Measurements from ENCODE around the gene OGG1. TPM values are rescaled to one million over a fixed set of nuclear protein-coding genes. Genes with fewer than 3 reads are reported as not detected.
A peak's percentile ranks its signal among the peaks of the same experiment; 100 is the strongest.

OGG1 gene
- polyA plus RNA-seq, 1 experiment: 40.9 TPM

DNA sequence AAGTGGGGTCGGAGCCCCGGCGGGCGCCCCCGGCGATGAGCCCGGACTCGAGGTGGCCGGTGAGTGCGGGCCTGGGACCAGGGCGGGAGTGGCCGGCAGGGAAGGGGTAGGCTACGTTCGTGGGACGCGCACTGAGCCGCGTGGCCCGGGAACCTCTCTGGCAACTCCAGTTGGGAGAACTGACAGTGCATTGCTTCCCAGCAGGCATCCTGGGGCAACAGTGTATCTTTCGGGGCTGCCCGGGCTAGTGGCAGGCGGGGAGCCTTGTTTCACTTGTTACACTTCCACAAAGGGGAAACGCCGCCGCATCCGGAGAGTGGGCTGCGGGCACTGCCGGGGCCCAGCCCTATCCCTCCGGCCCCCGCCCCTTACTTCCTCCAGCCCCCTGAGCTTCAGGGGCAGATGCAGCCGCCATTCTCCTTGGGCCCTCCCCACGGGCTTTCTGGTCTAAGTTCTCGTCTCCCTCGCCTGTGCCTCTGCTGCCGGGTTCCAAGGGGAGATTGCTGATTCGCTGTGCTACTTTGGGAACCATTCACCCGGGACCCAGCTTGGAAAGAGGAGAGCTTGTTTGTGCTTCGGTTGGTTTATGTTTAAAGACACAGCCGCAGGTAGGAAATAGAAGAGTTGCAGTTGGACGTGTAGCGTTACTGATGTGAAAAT lies 17.5 kb upstream of the OGG1 start:
- Histone ChIP-seq H3K4me3 (ENCODE audit: low read depth, low read length) (peak overlapping the region; percentile 93), H3K27me3 (ENCODE audit: control insufficient read depth, insufficient read depth, low read length) (no peaks in the 10 kb centered on the region), H3K36me3 (ENCODE audit: control insufficient read depth, insufficient read depth, low read length) (peaks cover 14% of the 10 kb centered on the region)
- DNase-seq (ENCODE audit: low read depth): no peak
- TF ChIP-seq, protein P1, sequence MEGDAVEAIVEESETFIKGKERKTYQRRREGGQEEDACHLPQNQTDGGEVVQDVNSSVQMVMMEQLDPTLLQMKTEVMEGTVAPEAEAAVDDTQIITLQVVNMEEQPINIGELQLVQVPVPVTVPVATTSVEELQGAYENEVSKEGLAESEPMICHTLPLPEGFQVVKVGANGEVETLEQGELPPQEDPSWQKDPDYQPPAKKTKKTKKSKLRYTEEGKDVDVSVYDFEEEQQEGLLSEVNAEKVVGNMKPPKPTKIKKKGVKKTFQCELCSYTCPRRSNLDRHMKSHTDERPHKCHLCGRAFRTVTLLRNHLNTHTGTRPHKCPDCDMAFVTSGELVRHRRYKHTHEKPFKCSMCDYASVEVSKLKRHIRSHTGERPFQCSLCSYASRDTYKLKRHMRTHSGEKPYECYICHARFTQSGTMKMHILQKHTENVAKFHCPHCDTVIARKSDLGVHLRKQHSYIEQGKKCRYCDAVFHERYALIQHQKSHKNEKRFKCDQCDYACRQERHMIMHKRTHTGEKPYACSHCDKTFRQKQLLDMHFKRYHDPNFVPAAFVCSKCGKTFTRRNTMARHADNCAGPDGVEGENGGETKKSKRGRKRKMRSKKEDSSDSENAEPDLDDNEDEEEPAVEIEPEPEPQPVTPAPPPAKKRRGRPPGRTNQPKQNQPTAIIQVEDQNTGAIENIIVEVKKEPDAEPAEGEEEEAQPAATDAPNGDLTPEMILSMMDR (IDR thresholded peaks at IDR 0.05; ENCODE audit: insufficient read depth, low read depth, low read length): no peak
- CTCF ChIA-PET: interaction anchor here (0.6 to 4.5 kb wide), 4 partner anchors 17 to 379 kb away, joined by 3 to 22 read pairs (median 3); partner anchors contain the start of gene OGG1
- POLR2A ChIA-PET: interaction anchor here (0.7 kb wide), 1 partner anchor 22 kb away, joined by 3 read pairs; no protein-coding TSS in a partner anchor

DNA sequence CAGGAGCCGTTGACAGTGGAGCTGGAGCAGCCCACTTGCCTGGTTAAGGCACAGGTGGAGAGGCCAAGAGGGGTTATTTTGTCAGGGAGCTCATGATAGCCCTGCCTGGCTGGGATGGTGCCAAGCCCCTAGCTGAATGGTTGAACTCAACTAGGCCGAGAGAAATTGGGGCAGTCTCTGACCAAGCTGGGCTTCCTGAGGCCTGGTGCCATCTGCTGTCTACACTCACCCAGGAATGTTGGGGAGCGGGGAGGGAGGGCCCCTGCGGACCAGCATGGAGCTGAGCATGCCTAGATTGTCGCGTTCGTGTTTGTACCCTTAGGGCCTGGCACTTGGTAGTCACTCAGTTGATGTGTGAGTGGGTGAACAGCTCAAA lies 17.0 kb upstream of the OGG1 start:
- ChIA-PET POLR2A (interaction anchor here (0.7 kb wide), 1 partner anchor 22 kb away, joined by 3 read pairs; no protein-coding TSS in a partner anchor), CTCF (interaction anchor here (0.9 to 4.5 kb wide), 5 partner anchors 11 to 379 kb away, joined by 3 to 22 read pairs (median 4); partner anchors contain the start of gene OGG1)
- Histone ChIP-seq H3K27me3 (ENCODE audit: control insufficient read depth, insufficient read depth, low read length) (no peaks in the 10 kb centered on the region), H3K4me3 (ENCODE audit: low read depth, low read length) (peak overlapping the region; percentile 93), H3K36me3 (ENCODE audit: control insufficient read depth, insufficient read depth, low read length) (peaks cover 15% of the 10 kb centered on the region)
- DNase-seq (ENCODE audit: low read depth): no peak
- TF ChIP-seq, protein P1 (IDR thresholded peaks at IDR 0.05; ENCODE audit: insufficient read depth, low read depth, low read length): 0 out of 2 replicates have a peak, but pooled peaks have one; percentile 8

DNA sequence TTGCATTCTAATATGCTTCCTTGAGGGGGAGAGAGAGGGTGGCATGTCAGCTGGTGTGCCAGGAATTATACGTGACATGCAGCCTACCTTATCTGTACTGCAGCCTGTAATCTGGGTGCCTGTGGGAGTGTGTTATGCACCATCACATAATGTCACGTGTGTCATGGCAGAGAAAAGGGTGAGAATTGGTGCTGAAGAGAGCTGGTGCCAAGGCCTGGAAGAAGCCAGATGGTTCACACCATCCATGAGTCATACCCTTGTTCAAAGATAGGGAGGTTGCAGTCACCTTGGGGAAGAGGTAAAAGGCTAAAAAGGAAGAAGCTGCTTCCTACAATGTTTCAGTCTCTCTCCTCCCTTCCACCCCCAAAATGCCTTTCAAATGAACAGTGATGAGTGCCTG lies 12.9 kb upstream of the OGG1 start:
- POLR2A ChIA-PET: no interaction called here
- TF ChIP-seq, protein P1 (IDR thresholded peaks at IDR 0.05; ENCODE audit: insufficient read depth, low read depth, low read length): no peak
- CTCF ChIA-PET: no interaction called here
- no peak for DNase-seq (ENCODE audit: low read depth)
- Histone ChIP-seq H3K36me3 (ENCODE audit: control insufficient read depth, insufficient read depth, low read length) (peaks cover 38% of the 10 kb centered on the region), H3K27me3 (ENCODE audit: control insufficient read depth, insufficient read depth, low read length) (no peaks in the 10 kb centered on the region), H3K4me3 (ENCODE audit: low read depth, low read length) (no peak overlapping the region)

DNA sequence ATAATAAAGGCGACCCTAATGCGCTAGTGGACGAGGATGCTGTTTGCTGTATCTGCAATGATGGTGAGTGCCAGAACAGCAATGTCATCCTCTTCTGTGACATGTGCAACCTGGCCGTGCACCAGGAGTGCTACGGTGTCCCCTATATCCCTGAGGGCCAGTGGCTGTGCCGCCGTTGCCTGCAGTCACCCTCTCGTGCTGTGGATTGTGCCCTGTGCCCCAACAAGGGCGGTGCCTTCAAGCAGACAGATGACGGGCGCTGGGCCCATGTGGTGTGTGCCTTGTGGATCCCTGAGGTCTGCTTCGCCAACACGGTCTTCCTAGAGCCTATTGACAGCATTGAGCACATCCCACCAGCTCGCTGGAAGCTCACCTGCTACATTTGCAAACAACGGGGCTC lies 10.6 kb upstream of the OGG1 start:
- peaks cover 54% of the 10 kb centered on the region for H3K36me3 ChIP-seq (ENCODE audit: control insufficient read depth, insufficient read depth, low read length)
- ChIA-PET CTCF (interaction anchor here (1.3 to 1.8 kb wide), 2 partner anchors 9 to 24 kb away, joined by 3 to 6 read pairs; no protein-coding TSS in a partner anchor), POLR2A (no interaction called here)
- DNase-seq (ENCODE audit: low read depth): no peak
- no peaks in the 10 kb centered on the region for H3K27me3 ChIP-seq (ENCODE audit: control insufficient read depth, insufficient read depth, low read length)
- TF ChIP-seq, protein P1 (IDR thresholded peaks at IDR 0.05; ENCODE audit: insufficient read depth, low read depth, low read length): no peak
- H3K4me3 ChIP-seq (ENCODE audit: low read depth, low read length): no peak overlapping the region

DNA sequence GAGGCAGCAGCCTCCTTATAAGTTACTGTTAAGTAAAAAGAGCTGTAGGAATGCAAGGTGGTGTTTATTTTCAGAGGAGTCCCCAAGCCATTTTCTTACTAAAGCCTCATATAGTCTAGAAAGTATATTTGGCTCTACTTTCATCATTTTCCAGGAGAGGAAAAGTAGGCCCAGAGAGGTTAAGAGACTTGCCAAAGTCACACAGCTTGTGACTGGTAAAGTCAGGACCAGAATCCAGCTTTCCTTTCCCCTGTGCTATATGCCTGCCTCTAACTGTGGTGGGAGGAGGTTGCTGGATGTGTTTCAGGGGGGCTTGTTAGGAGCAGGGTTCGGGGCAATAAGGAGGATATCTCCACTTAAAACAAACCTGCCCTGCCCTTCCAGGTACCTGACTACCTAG lies 7.2 kb upstream of the OGG1 start:
- no peak overlapping the region for H3K4me3 ChIP-seq (ENCODE audit: low read depth, low read length)
- no peaks in the 10 kb centered on the region for H3K27me3 ChIP-seq (ENCODE audit: control insufficient read depth, insufficient read depth, low read length)
- H3K36me3 ChIP-seq (ENCODE audit: control insufficient read depth, insufficient read depth, low read length): peaks cover 64% of the 10 kb centered on the region
- TF ChIP-seq, protein P1 (IDR thresholded peaks at IDR 0.05; ENCODE audit: insufficient read depth, low read depth, low read length): no peak
- ChIA-PET CTCF (no interaction called here), POLR2A (no interaction called here)
- DNase-seq (ENCODE audit: low read depth): no peak

Measured in BJ (cell line).